RWPE2 (cell line): ENCODE results near the gene FBRSL1.

Source experiments
- ATAC-seq: fragments of 200-7000 bp; cut with Tn5 transposase; 3 replicates; pipeline ENCODE4 v1.9.1; 2021; ENCODE audit warnings: low read depth
- DNase-seq: peaks from one replicate; pipeline ENCODE4 v3.0.0-alpha.2; 2020; ENCODE audit warnings: low spot score
- H3K27ac ChIP-seq: fragments of 450-650 bp; 2 replicates; pipeline ENCODE4 v1.5.1; 2017; ENCODE audit warnings: mild to moderate bottlenecking; ENCODE audit not compliant: poor library complexity, severe bottlenecking
- H3K27me3 ChIP-seq: fragments of 250-450 bp; sonication (Bioruptor Pico); 2 replicates; pipeline ENCODE4 v1.5.1; 2021; ENCODE audit warnings: mild to moderate bottlenecking, moderate library complexity; ENCODE audit not compliant: insufficient read depth, poor library complexity, severe bottlenecking
- H3K36me3 ChIP-seq: fragments of 250-450 bp; sonication (Bioruptor Pico); 2 replicates; pipeline ENCODE4 v1.5.1; 2020; ENCODE audit warnings: low read depth, mild to moderate bottlenecking, moderate library complexity
- H3K4me1 ChIP-seq: fragments of 250-450 bp; sonication (Bioruptor Pico); 2 replicates; pipeline ENCODE4 v1.5.1; 2021; ENCODE audit warnings: mild to moderate bottlenecking, moderate library complexity; ENCODE audit not compliant: insufficient read depth, poor library complexity, severe bottlenecking
- H3K4me3 ChIP-seq: fragments of 250-450 bp; sonication (Bioruptor Pico); 2 replicates; pipeline ENCODE4 v1.5.1; 2021; ENCODE audit warnings: mild to moderate bottlenecking, moderate library complexity; ENCODE audit not compliant: severe bottlenecking
- H3K9me3 ChIP-seq: fragments of 250-450 bp; sonication (Bioruptor Pico); 2 replicates; pipeline ENCODE4 v1.5.1; 2021; ENCODE audit warnings: mild to moderate bottlenecking, moderate library complexity; ENCODE audit not compliant: severe bottlenecking
- CTCF ChIP-seq: fragments of 450-650 bp; IDR thresholded peaks from one replicate; pipeline ENCODE4 v1.5.1; 2017; ENCODE audit warnings: mild to moderate bottlenecking, moderate library complexity; ENCODE audit not compliant: poor library complexity, severe bottlenecking

Gene FBRSL1

GRCh38 chr12:132496358-132496669, 6.4 kb downstream of the FBRSL1 start:
- Histone ChIP-seq H3K36me3 (peaks cover 5% of the 10 kb centered on the region), H3K27me3 (no peaks in the 10 kb centered on the region), H3K27ac (no peak overlapping the region), H3K4me1 (no peaks in the 10 kb centered on the region), H3K9me3 (no peaks in the 10 kb centered on the region), H3K4me3 (no peak overlapping the region)
- no peak for ATAC-seq
- no peak for DNase-seq
- TF ChIP-seq CTCF = no peak

- no peak for ATAC-seq
- Histone ChIP-seq H3K36me3 (peaks cover 5% of the 10 kb centered on the region), H3K4me1 (no peaks in the 10 kb centered on the region), H3K9me3 (no peaks in the 10 kb centered on the region), H3K27ac (no peak overlapping the region), H3K27me3 (no peaks in the 10 kb centered on the region), H3K4me3 (no peak overlapping the region)
- DNase-seq = no peak
- no peak for TF ChIP-seq CTCF
These were observed 6.8 kb downstream of the FBRSL1 start for GRCh38 chr12:132496710-132497109.

DNA sequence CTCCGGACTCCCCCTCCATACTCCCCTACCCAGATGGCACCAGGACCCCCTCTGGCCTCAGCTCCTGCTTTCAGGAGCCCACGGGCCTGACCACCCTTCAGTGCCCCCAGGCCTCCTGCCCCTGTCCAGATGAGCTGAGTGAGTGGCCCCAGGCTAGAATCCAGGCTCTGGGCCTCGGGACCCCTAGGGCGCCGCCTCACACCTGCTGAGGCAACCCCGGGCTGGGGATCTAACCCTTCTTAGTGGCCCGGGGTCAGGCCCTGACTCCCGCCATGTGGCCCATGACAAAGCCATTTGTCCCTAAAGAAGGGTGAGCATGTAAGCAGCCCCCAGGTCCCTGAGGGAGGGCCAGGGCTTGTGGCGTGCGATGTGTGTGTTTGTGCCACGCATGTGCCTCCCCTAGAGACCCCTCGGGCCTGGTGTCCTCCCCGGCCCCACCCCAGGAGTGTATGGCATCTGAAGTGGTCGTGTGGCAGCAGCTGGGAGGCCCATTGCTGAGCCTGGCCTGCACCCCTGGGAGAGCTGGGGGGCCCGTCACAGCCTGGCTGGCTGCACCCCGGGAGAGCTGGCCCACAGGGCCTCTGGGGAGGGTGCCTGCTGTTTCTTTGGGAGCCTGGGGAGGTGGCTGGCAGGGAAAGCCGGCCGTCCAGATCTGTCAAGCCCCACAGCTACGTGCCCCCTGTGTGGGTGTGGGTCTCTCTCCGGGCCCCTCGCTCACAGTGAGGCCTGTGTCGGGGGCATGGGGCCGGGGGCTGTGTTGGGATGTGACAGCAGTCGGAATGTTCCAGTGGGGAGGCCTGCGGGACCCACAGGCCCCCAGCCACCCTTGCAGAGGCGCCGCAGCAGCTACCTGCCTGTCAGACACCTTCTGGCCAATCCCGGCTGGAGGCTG, 7.8 kb downstream of the FBRSL1 start:
- no peak for ATAC-seq
- Histone ChIP-seq H3K27me3 (no peaks in the 10 kb centered on the region), H3K4me3 (no peak overlapping the region), H3K4me1 (no peaks in the 10 kb centered on the region), H3K27ac (no peak overlapping the region), H3K9me3 (no peaks in the 10 kb centered on the region), H3K36me3 (no peaks in the 10 kb centered on the region)
- DNase-seq = no peak
- TF ChIP-seq CTCF = no peak

- no peak for TF ChIP-seq CTCF
These were observed 9.0 kb downstream of the FBRSL1 start for GRCh38 chr12:132498931-132499330.

More at GRCh38 chr12:132498931-132499330, 9.0 kb downstream of the FBRSL1 start:
- H3K4me1 ChIP-seq = no peaks in the 10 kb centered on the region
- no peak for ATAC-seq
- no peaks in the 10 kb centered on the region for H3K27me3 ChIP-seq
- no peak for DNase-seq
- no peak overlapping the region for H3K27ac ChIP-seq
- no peaks in the 10 kb centered on the region for H3K9me3 ChIP-seq
- no peak overlapping the region for H3K4me3 ChIP-seq
- H3K36me3 ChIP-seq = no peaks in the 10 kb centered on the region
